GM12878 (cell line): ENCODE measurements around the gene NDUFV3. TPM values are rescaled to one million over a fixed set of nuclear protein-coding genes. Genes with fewer than 3 reads are reported as not detected.

Experiments used
- ASH2L ChIP-seq: fragments of 300-600, 200-600 bp; sonication (generic); IDR thresholded peaks from 2 replicates; pipeline ENCODE4 v1.6.1; 2017; ENCODE audit warnings: low read depth, mild to moderate bottlenecking, borderline replicate concordance
- ATF7 ChIP-seq: fragments of 450-650 bp; IDR thresholded peaks from 2 replicates; pipeline ENCODE4 v1.6.1; 2016; ENCODE audit warnings: low read depth, mild to moderate bottlenecking
- CEBPB ChIP-seq, 2 experiments: fragments of 150-350 bp in 1 of 2; IDR thresholded peaks; 2 replicates each; pipeline ENCODE4 v1.6.1; 2012 to 2014; ENCODE audit warnings: low read depth in 2 of 2, low read length in 2 of 2, borderline replicate concordance in 1 of 2, inconsistent platforms in 1 of 2
- CHD2 ChIP-seq: IDR thresholded peaks from 2 replicates; pipeline ENCODE4 v1.6.1; 2011; ENCODE audit warnings: low read depth, low read length, improper control_type of control experiment, borderline replicate concordance
- CTCF ChIP-seq, 3 experiments: IDR thresholded peaks in 2 of 3; conservative IDR thresholded peaks in 1 of 3; 2 replicates each; pipeline ENCODE4 v1.5.1; 2011; ENCODE audit warnings: low read depth in 3 of 3, low read length in 3 of 3, mild to moderate bottlenecking in 3 of 3, control low read depth in 2 of 3, moderate library complexity in 2 of 3, inconsistent platforms in 1 of 3, mixed read lengths in 1 of 3; ENCODE audit not compliant: control insufficient read depth in 2 of 3, insufficient read depth in 1 of 3; ENCODE audit errors: extremely low read depth in 1 of 3
- E2F4 ChIP-seq: IDR thresholded peaks from 2 replicates; pipeline ENCODE4 v1.6.1; 2012; ENCODE audit warnings: low read depth, low read length, improper control_type of control experiment
- E4F1 ChIP-seq: fragments of 450-650 bp; IDR thresholded peaks from 2 replicates; pipeline ENCODE4 v1.6.1; 2018; ENCODE audit warnings: borderline replicate concordance, mild to moderate bottlenecking; ENCODE audit not compliant: partially characterized antibody
- EGR1 ChIP-seq, 2 experiments: IDR thresholded peaks; 1 replicate in 1 of 2; 2 replicates in 1 of 2; pipeline ENCODE4 v1.6.1; 2011 to 2012; ENCODE audit warnings: low read depth in 2 of 2, low read length in 2 of 2, borderline replicate concordance in 1 of 2, mild to moderate bottlenecking in 1 of 2, moderate library complexity in 1 of 2
- ELK1 ChIP-seq: IDR thresholded peaks from 2 replicates; pipeline ENCODE4 v1.6.1; 2012; ENCODE audit warnings: low read depth, low read length, improper control_type of control experiment
- EP300 ChIP-seq, 2 experiments: fragments of 150-350 bp in 1 of 2; IDR thresholded peaks; 2 replicates each; pipeline ENCODE4 v1.6.1; 2011 to 2012; ENCODE audit warnings: low read depth in 2 of 2, low read length in 2 of 2, borderline replicate concordance in 1 of 2, improper control_type of control experiment in 1 of 2, inconsistent platforms in 1 of 2; ENCODE audit not compliant: control insufficient read depth in 1 of 2
- ESRRA ChIP-seq: IDR thresholded peaks from 2 replicates; pipeline ENCODE4 v1.6.1; 2012; ENCODE audit warnings: mild to moderate bottlenecking, low read length, improper control_type of control experiment
- EZH2 ChIP-seq: IDR thresholded peaks from 2 replicates; pipeline ENCODE4 v1.6.1; 2012; ENCODE audit warnings: low read depth, mild to moderate bottlenecking, control low read depth, inconsistent platforms, low read length, borderline replicate concordance; ENCODE audit not compliant: control insufficient read depth
- FOXK2 ChIP-seq: fragments of 450-650 bp; IDR thresholded peaks from 2 replicates; pipeline ENCODE4 v1.6.1; 2017; ENCODE audit warnings: mild to moderate bottlenecking, moderate library complexity
- HCFC1 ChIP-seq: fragments of 150-350 bp; IDR thresholded peaks from 2 replicates; pipeline ENCODE4 v1.6.1; 2014; ENCODE audit warnings: low read length
- HDGF ChIP-seq: fragments of 450-650 bp; IDR thresholded peaks from 2 replicates; pipeline ENCODE4 v1.6.1; 2016; ENCODE audit warnings: antibody characterized with exemption
- MAX ChIP-seq: IDR thresholded peaks from 2 replicates; pipeline ENCODE4 v1.6.1; 2012; ENCODE audit warnings: low read depth, low read length, improper control_type of control experiment
- NFYA ChIP-seq: IDR thresholded peaks from 2 replicates; pipeline ENCODE4 v1.6.1; 2011; ENCODE audit warnings: low read depth, mild to moderate bottlenecking, low read length, improper control_type of control experiment, borderline replicate concordance
- POLR2A ChIP-seq: IDR thresholded peaks from 2 replicates; pipeline ENCODE4 v1.6.1; 2011; ENCODE audit warnings: low read depth, mild to moderate bottlenecking, low read length
- SIN3A ChIP-seq: IDR thresholded peaks from 2 replicates; pipeline ENCODE4 v1.6.1; 2012; ENCODE audit warnings: low read depth, low read length, improper control_type of control experiment
- STAT1 ChIP-seq: fragments of 450-650 bp; conservative IDR thresholded peaks from 2 replicates; pipeline ENCODE4 v1.6.1; 2014; ENCODE audit warnings: antibody characterized with exemption, mild to moderate bottlenecking
- polyA plus RNA-seq, 11 experiments: library from polyadenylated mRNA; depleted of rRNA in 4 of 11; unstranded in 6 of 11; stranded (reverse) in 5 of 11; fragments of >200 nt; fragmentation: Nextera tagmentation in 4 of 11; fragmentation: Illumina TruSeq in 1 of 11; extraction: Ambion mirVana in 4 of 11; extraction: Trizol in 1 of 11; gene quantifications; 1 replicate in 1 of 11; 2 replicates in 10 of 11; pipeline versions ENCODE4 v1.2.1 to v1.2.3, GENCODE V29; 2011 to 2016; ENCODE audit warnings: inconsistent platforms in 2 of 11, missing spikeins in 2 of 11, low read depth in 1 of 11
- total RNA-seq, 4 experiments: library from RNA; depleted of rRNA in 3 of 4; stranded (reverse); fragments of >200 nt in 3 of 4; fragmentation: Illumina TruSeq in 1 of 4; extraction: Trizol in 1 of 4; gene quantifications; 2 replicates each; pipeline versions ENCODE4 v1.2.1 to v1.2.3, GENCODE V29; 2013 to 2021

The NDUFV3 gene
- total and polyA plus RNA-seq, 10 of the 15 experiments (the other 5 are each of a cell fraction or from before 2014, with no cell fraction given): 7.0 to 44.7 (median 29.9) TPM

- TF ChIP-seq CHD2 (peak; percentile 58; the same call in 1 of the 2 replicates), EZH2 (no peak), EGR1 (IDR thresholded peaks at IDR 0.05; ENCODE audit: borderline replicate concordance in 1 of 2, low read depth in 2 of 2, low read length in 2 of 2) (no peak), POLR2A (peak; percentile 60), HDGF (peak; percentile 80; the same call in 1 of the 2 replicates), ASH2L (no peak), E2F4 (0 out of 2 replicates have a peak, but pooled peaks have one; percentile 45), CEBPB (IDR thresholded peaks at IDR 0.05; ENCODE audit: borderline replicate concordance in 1 of 2, low read depth in 2 of 2, low read length in 2 of 2) (no peak), ESRRA (no peak), SIN3A (no peak), EP300 (IDR thresholded peaks at IDR 0.05; ENCODE audit: borderline replicate concordance in 1 of 2, control insufficient read depth in 1 of 2, low read depth in 2 of 2, low read length in 2 of 2) (peak in 1 of 2 experiments; percentile 37; a peak in 1 of 4 replicates), HCFC1 (no peak), CTCF (IDR thresholded peaks at IDR 0.05 in 2 of 3, conservative IDR thresholded peaks at IDR 0.05 in 1 of 3; ENCODE audit: control insufficient read depth in 2 of 3, extremely low read depth in 1 of 3, insufficient read depth in 1 of 3, low read depth in 3 of 3, low read length in 3 of 3) (peak; percentile 76 to 83 (median 81)), FOXK2 (no peak), E4F1 (peak; percentile 65), ATF7 (peak; percentile 43), MAX (no peak), STAT1 (no peak), NFYA (no peak), ELK1 (peak; percentile 64)
These were observed 30.7 kb downstream of the NDUFV3 start (continued) for GRCh38 chr21:42923553-42924432.
